Endothelial cell (in vitro differentiated cells): Measurements from ENCODE around the gene GBX2. TPM values are rescaled to one million over a fixed set of nuclear protein-coding genes. Genes with fewer than 3 reads are reported as not detected.

Source experiments
- DNase-seq: peaks from one replicate; pipeline ENCODE4 v3.0.0; 2021; ENCODE audit warnings: low spot score
- H3K27ac Mint-ChIP-seq: one replicate; pipeline ENCODE4 v1.8.0; 2021; ENCODE audit warnings: mixed read lengths, inconsistent platforms; ENCODE audit not compliant: unreplicated experiment
- H3K27me3 Mint-ChIP-seq: one replicate; pipeline ENCODE4 v1.8.0; 2021; ENCODE audit warnings: mild to moderate bottlenecking, moderate library complexity, mixed read lengths, inconsistent platforms; ENCODE audit not compliant: unreplicated experiment
- H3K36me3 Mint-ChIP-seq: one replicate; pipeline ENCODE4 v1.8.0; 2021; ENCODE audit warnings: mild to moderate bottlenecking, low read depth, mixed read lengths, inconsistent platforms; ENCODE audit not compliant: unreplicated experiment
- H3K4me1 Mint-ChIP-seq: one replicate; pipeline ENCODE4 v1.8.0; 2021; ENCODE audit warnings: mild to moderate bottlenecking, mixed read lengths, inconsistent platforms; ENCODE audit not compliant: unreplicated experiment
- H3K4me3 Mint-ChIP-seq: one replicate; pipeline ENCODE4 v1.8.0; 2021; ENCODE audit warnings: mild to moderate bottlenecking, mixed read lengths, inconsistent platforms; ENCODE audit not compliant: unreplicated experiment
- H3K9me3 Mint-ChIP-seq: one replicate; pipeline ENCODE4 v1.8.0; 2021; ENCODE audit warnings: mixed read lengths, inconsistent platforms; ENCODE audit not compliant: unreplicated experiment
- CTCF ChIP-seq: fragments of 200-600 bp; sonication (generic); IDR thresholded peaks from one replicate; pipeline ENCODE4 v1.5.0; 2021; ENCODE audit warnings: antibody characterized with exemption; ENCODE audit not compliant: unreplicated experiment
- total RNA-seq: library from RNA; stranded (reverse); fragmentation: NEBNext Ultra II Directional; extraction: Animal tissue kit (Norgen Biotek cat#: 25700); gene quantifications from one replicate; pipeline ENCODE4 v1.2.1, GENCODE V29; 2021; ENCODE audit not compliant: unreplicated experiment

Gene GBX2
- total RNA-seq, 1 donor from 2014 or later, result 3.5 TPM

DNA sequence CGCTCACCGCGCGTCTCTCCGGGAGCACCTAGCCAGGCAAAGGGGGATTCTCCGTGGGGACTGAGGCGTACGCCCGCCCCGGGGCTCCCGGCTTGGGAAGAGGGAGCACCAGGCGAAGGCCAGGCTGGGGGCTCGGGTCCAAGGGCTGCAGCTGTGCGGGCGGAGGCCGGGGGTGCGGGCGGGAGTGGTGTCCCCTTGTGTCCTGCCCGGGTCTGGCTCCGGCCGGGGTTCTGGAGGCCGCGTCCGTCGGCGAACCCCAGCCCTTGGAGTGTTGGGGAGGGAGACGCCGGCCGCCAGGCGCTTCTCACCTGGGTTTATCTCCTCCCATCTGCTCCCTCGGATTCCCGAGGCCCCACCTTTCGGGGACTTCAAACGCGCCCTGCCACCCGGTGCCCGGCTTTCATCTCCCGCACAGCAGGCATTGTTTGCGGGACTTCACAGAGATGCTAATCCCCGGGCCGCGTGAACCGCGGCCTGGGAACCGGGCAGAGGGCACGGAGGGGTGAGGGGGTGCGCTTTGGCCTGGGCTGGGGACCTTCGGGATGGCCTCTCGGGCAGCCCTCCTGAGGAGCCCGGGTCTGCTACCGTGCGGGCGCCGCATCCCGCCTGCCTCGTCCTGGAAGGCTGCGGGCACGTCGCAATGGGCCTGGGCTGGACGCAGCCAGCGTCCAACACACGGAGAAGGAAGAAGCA lies 5.0 kb upstream of the GBX2 start:
- peaks cover 34% of the 10 kb centered on the region for H3K4me1 Mint-ChIP-seq
- no peak overlapping the region for H3K4me3 Mint-ChIP-seq
- H3K27me3 Mint-ChIP-seq, result peaks cover 31% of the 10 kb centered on the region
- H3K36me3 Mint-ChIP-seq, result no peaks in the 10 kb centered on the region
- H3K9me3 Mint-ChIP-seq, result no peaks in the 10 kb centered on the region
- H3K27ac Mint-ChIP-seq, result no peak overlapping the region
- DNase-seq, result no peak
- no peak for TF ChIP-seq CTCF

GRCh38 chr2:236172255-236173035 lies 4.3 kb upstream of the GBX2 start:
- no peak overlapping the region for H3K4me3 Mint-ChIP-seq
- TF ChIP-seq CTCF, result no peak
- H3K36me3 Mint-ChIP-seq, result no peaks in the 10 kb centered on the region
- H3K9me3 Mint-ChIP-seq, result no peaks in the 10 kb centered on the region
- peaks cover 34% of the 10 kb centered on the region for H3K4me1 Mint-ChIP-seq
- DNase-seq, result no peak
- H3K27me3 Mint-ChIP-seq, result peaks cover 32% of the 10 kb centered on the region
- H3K27ac Mint-ChIP-seq, result no peak overlapping the region

GRCh38 chr2:236171680-236172254 lies 3.6 kb upstream of the GBX2 start:
- DNase-seq, result no peak
- TF ChIP-seq CTCF, result no peak
- no peak overlapping the region for H3K4me3 Mint-ChIP-seq
- peaks cover 2% of the 10 kb centered on the region for H3K36me3 Mint-ChIP-seq
- peaks cover 35% of the 10 kb centered on the region for H3K27me3 Mint-ChIP-seq
- no peak overlapping the region for H3K27ac Mint-ChIP-seq
- H3K4me1 Mint-ChIP-seq, result peaks cover 36% of the 10 kb centered on the region
- H3K9me3 Mint-ChIP-seq, result no peaks in the 10 kb centered on the region

DNA sequence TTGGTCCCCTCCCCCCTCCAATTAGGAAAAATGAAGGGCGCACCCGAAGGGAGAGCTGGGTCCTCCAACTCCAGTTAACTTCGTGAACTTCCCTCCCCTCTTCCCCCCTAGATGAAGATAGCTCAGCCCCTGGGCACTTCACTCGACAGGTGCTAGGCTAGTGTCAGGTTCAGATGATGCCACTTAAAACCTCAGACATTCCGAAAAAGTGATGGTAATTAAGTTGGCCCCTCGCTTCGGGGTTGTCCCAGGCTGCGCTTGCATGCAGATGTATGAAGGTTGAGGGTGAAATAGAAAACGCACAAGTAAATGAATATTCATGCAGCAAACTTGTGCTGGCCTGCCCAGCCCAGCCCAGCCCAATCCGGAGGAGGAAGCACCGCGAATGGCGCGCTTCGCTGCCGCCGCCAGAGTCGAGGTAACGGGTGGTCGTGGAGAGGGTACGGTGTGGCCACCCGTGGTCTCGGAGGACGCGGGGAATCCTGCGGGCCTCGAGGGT lies 3.0 kb upstream of the GBX2 start:
- H3K36me3 Mint-ChIP-seq, result peaks cover 3% of the 10 kb centered on the region
- H3K9me3 Mint-ChIP-seq, result no peaks in the 10 kb centered on the region
- DNase-seq, result no peak
- no peak overlapping the region for H3K27ac Mint-ChIP-seq
- H3K4me3 Mint-ChIP-seq, result no peak overlapping the region
- peaks cover 39% of the 10 kb centered on the region for H3K4me1 Mint-ChIP-seq
- no peak for TF ChIP-seq CTCF
- H3K27me3 Mint-ChIP-seq, result peaks cover 36% of the 10 kb centered on the region
